Spinal cord (tissue), 10 donors: Measurements from ENCODE around the gene SLC14A1. TPM values are rescaled to one million over a fixed set of nuclear protein-coding genes. Genes with fewer than 3 reads are reported as not detected.
A peak's percentile ranks its signal among the peaks of the same experiment; 100 is the strongest.
"Not testable (repeated sequence)": the region's sequence is repeated elsewhere in the genome, so short reads cannot be mapped to it uniquely, and the experiment has no call there.

Source experiments
- DNase-seq, 6 donors: peaks; one replicate each; pipeline versions ENCODE4 v3.0.0 to v3.0.0-alpha.2; 2013 to 2015; ENCODE audit warnings: low spot score in 6 of 6, low read depth in 4 of 6
- H3K27ac ChIP-seq: one replicate; pipeline ENCODE4 v1.5.1; 2013; ENCODE audit warnings: low read depth, low read length, control low read depth
- H3K27me3 ChIP-seq: one replicate; pipeline ENCODE4 v1.6.1; 2013; ENCODE audit warnings: low read length; ENCODE audit not compliant: control insufficient read depth, insufficient read depth
- H3K36me3 ChIP-seq: one replicate; pipeline ENCODE4 v1.6.1; 2013; ENCODE audit warnings: low read length; ENCODE audit not compliant: control insufficient read depth, insufficient read depth
- H3K4me1 ChIP-seq: one replicate; pipeline ENCODE4 v1.6.1; 2013; ENCODE audit warnings: low read length; ENCODE audit not compliant: control insufficient read depth, insufficient read depth
- H3K4me3 ChIP-seq: one replicate; pipeline ENCODE4 v1.5.1; 2013; ENCODE audit warnings: low read depth, low read length, control low read depth
- H3K9me3 ChIP-seq: one replicate; pipeline ENCODE4 v1.6.1; 2013; ENCODE audit warnings: low read length; ENCODE audit not compliant: control insufficient read depth, insufficient read depth
- WGBS: methylation state at CpG from one replicate; pipeline ENCODE4 v1.1.5; 2013; ENCODE audit warnings: missing lambda C conversion rate; ENCODE audit not compliant: insufficient coverage; 5-methylcytosine and 5-hydroxymethylcytosine counted together
- polyA plus RNA-seq, 2 donors: library from polyadenylated mRNA; unstranded; fragments of 120-200 nt; gene quantifications; one replicate each; pipeline ENCODE4 v1.2.1, GENCODE V29; 2013; ENCODE audit not compliant: insufficient read length in 2 of 2
- total RNA-seq, 2 donors: library from RNA; depleted of rRNA in 1 of 2; stranded (reverse); fragments of 120-200 nt in 1 of 2; fragments of >200 nt in 1 of 2; gene quantifications; one replicate each; pipeline versions ENCODE4 v1.2.3 to v1.2.4, GENCODE V29; 2013 to 2014
- donor health status: healthy.

SLC14A1 gene
- total and polyA plus RNA-seq, 4 donors: 1.1 to 19.4 (median 1.6) TPM

DNA sequence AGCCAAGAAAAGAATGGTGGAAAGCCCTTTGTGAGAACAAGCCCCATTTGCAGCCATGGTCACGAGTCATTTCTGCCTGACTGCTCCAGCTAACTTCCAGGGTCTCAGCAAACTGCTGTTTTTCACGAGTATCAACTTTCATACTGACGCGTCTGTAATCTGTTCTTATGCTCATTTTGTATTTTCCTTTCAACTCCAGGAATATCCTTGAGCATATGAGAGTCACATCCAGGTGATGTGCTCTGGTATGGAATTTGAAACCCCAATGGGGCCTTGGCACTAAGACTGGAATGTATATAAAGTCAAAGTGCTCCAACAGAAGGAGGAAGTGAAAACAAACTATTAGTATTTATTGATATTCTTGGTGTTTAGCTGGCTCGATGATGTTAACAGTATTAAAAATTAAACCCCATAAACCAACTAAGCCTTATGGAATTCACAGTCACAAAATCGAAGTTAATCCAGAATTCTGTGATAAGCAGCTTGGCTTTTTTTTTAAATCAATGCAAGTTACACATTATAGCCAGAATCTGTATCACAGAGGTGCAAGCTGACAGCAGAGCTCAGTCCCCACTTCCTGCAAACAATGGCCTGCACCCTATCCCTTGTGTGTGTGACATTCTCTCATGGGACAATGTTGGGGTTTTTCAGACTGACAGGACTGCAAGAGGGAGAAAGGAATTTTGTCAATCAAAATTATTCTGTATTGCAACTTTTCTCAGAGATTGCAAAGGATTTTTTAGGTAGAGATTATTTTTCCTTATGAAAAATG lies 26.1 kb downstream of the SLC14A1 start:
- WGBS: 75% methylated on average over 2 of the region's 6 CpGs
- H3K36me3 ChIP-seq: no peaks in the 10 kb centered on the region
- no peak overlapping the region for H3K27ac ChIP-seq
- no peaks in the 10 kb centered on the region for H3K9me3 ChIP-seq
- H3K4me3 ChIP-seq: no peak overlapping the region
- DNase-seq: no peak
- no peaks in the 10 kb centered on the region for H3K27me3 ChIP-seq
- H3K4me1 ChIP-seq: no peaks in the 10 kb centered on the region

DNA sequence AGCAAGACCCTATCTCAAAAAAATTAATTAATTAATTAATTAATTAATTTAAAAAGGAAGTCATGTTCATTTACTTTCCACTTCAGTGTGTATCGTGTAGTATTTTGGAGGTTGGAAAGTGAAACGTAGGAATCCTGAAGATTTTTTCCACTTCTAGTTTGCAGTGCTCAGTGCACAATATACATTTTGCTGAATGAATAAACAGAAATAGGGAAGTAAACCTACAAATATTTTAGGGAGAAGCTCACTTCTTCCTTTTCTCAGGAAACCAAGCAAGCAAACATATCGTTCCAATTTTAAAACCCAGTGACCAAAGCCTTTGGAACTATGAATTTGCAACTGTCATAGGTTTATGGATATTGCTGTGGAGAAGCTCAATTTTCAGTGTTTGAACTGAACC lies 27.8 kb downstream of the SLC14A1 start:
- DNase-seq: no peak
- Histone ChIP-seq H3K36me3 (no peaks in the 10 kb centered on the region), H3K9me3 (no peaks in the 10 kb centered on the region), H3K4me1 (no peaks in the 10 kb centered on the region), H3K27ac (no peak overlapping the region), H3K4me3 (no peak overlapping the region), H3K27me3 (no peaks in the 10 kb centered on the region)
- no CpG with 5 or more reads among the region's 3 CpGs for WGBS

DNA sequence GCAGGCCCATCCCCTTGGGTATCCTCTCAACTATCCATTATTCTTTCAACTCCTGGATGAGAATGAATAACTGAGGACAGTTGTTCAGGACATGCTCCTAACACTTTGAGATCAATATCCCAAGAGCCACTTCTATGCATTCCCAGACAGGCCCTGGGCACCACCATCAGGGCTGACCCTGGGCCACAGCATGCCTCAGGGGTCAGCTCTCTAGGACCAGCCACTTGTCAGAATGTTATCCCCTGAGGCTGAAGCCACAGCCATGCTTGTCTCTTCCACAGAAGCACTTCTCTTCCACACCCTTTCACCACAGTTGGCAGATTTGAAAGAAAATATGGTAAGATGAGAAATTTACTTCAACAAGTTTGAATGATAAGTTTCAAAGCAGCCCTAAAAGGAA lies 28.7 kb downstream of the SLC14A1 start:
- no peaks in the 10 kb centered on the region for H3K27me3 ChIP-seq
- no peaks in the 10 kb centered on the region for H3K36me3 ChIP-seq
- H3K9me3 ChIP-seq: no peaks in the 10 kb centered on the region
- no peak overlapping the region for H3K27ac ChIP-seq
- no peak for DNase-seq
- H3K4me1 ChIP-seq: no peaks in the 10 kb centered on the region
- H3K4me3 ChIP-seq: no peak overlapping the region

DNA sequence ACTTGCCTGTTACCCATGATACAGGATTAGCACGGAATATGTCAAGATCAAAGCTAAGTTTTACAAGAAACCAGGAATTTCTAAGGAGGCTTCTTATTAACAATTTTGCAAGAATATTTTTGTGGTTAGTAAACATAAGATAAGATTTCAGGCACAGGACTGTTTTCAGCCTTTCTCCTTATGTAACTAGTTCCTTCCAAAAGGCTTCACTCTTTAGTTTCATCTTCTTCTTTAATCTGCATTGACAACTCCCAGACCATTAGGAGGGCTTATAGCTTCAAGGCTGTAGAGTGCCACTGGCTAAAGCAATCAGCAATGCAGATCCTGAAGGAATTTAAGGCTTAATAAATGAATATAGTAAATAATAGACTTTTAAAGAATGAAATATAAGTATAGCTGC lies 29.3 kb downstream of the SLC14A1 start:
- DNase-seq: no peak
- no peaks in the 10 kb centered on the region for H3K27me3 ChIP-seq
- H3K4me1 ChIP-seq: no peaks in the 10 kb centered on the region
- WGBS: no CpG with 5 or more reads among the region's 1 CpG
- H3K4me3 ChIP-seq: no peak overlapping the region
- H3K36me3 ChIP-seq: no peaks in the 10 kb centered on the region
- H3K9me3 ChIP-seq: no peaks in the 10 kb centered on the region
- H3K27ac ChIP-seq: no peak overlapping the region

DNA sequence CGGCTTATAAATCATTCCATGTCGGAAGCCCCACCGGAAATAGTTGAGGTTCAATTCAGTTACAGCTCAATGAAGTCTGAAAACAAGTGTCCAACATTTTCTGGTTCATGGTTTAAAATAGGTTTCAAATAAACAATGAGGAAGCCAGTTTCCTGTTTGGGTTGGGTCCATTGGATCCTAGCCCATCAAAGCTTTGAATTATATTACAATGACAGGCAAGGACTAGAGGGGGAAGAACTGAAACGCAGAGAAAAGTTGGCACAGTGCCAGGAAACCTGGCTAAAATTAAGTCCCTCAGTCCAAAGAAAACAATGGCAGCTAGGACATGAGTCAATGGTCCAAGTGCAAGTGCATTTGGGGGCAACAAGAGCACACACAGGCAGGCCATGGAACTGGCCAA lies 32.0 kb downstream of the SLC14A1 start:
- DNase-seq: peak in 1 of 6 donors; percentile 49
- H3K27ac ChIP-seq: no peak overlapping the region
- 33% methylated on average over 2 of the region's 4 CpGs for WGBS

DNA sequence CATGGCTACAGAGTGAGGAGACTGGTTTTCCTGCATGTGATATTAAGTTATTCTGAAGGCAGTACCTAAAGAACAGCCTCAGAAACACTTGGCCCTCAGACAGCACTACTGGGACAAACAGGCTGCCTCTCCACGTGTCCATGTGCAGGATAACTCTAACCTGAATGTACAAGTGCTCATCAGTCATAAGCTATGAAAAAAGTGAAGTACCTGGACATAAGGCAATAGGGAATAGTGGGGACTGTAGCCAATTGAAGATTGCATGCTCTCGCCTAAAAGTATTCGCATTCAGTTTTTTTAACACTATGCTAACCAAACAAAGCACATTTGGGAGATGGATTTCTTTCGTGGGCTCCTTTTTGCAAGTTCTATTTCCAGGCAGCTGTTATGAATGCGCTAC lies 33.0 kb downstream of the SLC14A1 start:
- no peaks in the 10 kb centered on the region for H3K4me1 ChIP-seq
- DNase-seq: no peak
- H3K36me3 ChIP-seq: no peaks in the 10 kb centered on the region
- H3K9me3 ChIP-seq: no peaks in the 10 kb centered on the region
- H3K4me3 ChIP-seq: no peak overlapping the region
- WGBS: 87% methylated on average over 3 of the region's 5 CpGs
- no peaks in the 10 kb centered on the region for H3K27me3 ChIP-seq
- no peak overlapping the region for H3K27ac ChIP-seq

More for the DNA sequence above, 32.0 kb downstream of the SLC14A1 start:
- no peaks in the 10 kb centered on the region for H3K4me1 ChIP-seq
- H3K36me3 ChIP-seq: no peaks in the 10 kb centered on the region
- H3K27me3 ChIP-seq: no peaks in the 10 kb centered on the region
- H3K9me3 ChIP-seq: no peaks in the 10 kb centered on the region
- H3K4me3 ChIP-seq: no peak overlapping the region

DNA sequence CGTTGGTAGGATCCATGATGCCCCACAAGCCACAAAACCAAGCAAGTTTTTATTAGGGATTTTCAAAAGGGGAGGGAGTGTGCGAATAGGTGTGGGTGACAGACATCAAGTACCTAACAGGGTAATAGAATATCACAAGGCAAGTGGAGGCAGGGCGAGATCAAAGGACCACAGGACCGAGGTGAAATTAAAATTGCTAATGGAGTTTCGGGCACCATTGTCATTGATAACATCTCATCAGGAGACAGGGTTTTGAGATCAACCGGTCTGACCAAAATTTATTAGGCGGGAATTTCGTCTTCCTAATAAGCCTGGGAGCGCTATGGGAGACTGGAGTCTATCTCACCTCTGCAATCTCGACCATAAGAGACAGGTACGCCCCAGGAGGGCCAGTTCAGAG lies 33.7 kb downstream of the SLC14A1 start:
- H3K4me3 ChIP-seq, H3K36me3 ChIP-seq, H3K4me1 ChIP-seq, H3K9me3 ChIP-seq, DNase-seq, H3K27ac ChIP-seq, H3K27me3 ChIP-seq: not testable (repeated sequence)
- 65% methylated on average over 5 of the region's 11 CpGs for WGBS

DNA sequence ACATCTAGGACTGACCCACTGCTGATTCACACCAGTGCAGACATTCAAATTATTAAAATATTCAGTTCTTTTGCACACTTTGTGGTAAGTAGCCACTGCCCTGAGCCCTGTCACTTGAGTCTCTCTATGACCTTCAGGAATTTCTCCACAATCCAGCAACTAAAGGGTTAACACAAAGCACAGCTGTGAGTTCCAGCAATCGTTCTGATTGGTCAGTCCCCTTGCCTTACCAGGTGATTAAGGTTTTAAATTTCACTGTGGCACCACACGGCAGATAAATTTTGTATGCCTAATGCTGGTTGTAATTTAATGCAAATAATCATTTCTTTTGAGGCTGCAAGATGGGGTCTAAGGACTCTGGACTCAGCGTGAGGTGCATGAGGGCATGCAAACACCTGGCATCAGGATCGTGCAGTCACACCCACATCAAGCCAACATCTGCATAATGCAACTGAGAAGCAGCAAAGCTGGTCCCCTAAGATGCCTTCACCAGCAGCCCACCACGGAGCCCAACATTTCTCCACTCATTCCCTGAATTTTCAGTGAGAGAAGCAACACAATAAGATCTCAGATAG lies 36.6 kb downstream of the SLC14A1 start:
- H3K9me3 ChIP-seq: no peaks in the 10 kb centered on the region
- H3K4me1 ChIP-seq: no peaks in the 10 kb centered on the region
- no peak overlapping the region for H3K4me3 ChIP-seq
- H3K27ac ChIP-seq: no peak overlapping the region
- WGBS: 29% methylated on average over 3 of the region's 5 CpGs
- H3K27me3 ChIP-seq: no peaks in the 10 kb centered on the region
- peak in 1 of 6 donors; percentile 7 for DNase-seq
- no peaks in the 10 kb centered on the region for H3K36me3 ChIP-seq

DNA sequence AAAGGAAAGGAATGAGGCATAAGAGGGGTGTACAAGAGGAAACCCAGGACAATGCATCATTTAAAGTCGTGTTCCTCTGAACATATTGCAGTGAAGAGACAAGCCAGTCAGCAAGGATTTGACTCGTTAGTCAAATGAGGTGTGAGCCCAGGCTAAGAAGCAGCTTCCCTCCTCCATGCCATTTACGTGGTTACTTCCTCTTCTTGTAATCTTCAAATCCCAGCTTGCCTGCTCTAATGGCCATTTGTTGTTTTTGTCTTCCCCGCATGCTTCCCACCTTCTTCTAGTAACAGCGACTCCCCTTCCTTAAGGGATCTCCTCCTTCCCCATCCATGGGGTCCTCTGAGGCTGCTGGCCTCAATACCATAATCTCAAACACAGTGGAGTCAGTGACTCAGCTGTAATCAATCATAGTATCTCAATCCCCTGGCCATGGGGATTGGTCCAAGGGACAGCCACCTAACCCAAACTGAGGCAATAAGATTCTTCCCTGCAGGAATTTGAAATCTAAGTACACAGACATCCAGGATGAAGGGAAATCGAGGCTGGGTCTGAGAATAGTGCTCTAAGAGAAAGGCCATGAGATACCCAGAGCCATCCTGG lies 37.6 kb downstream of the SLC14A1 start:
- 38% methylated on average over 5 of the region's 6 CpGs for WGBS
- no peak overlapping the region for H3K27ac ChIP-seq

More for the DNA sequence above, 37.6 kb downstream of the SLC14A1 start:
- no peaks in the 10 kb centered on the region for H3K36me3 ChIP-seq
- H3K27me3 ChIP-seq: no peaks in the 10 kb centered on the region
- no peaks in the 10 kb centered on the region for H3K4me1 ChIP-seq
- no peak overlapping the region for H3K4me3 ChIP-seq
- DNase-seq: no peak
- H3K9me3 ChIP-seq: no peaks in the 10 kb centered on the region
